HG03342 (cell line): ENCODE results near the gene TANC2.

Experiments
- ATAC-seq: cut with Tn5 transposase; IDR thresholded peaks from one replicate; pipeline ENCODE4 v1.9.1; 2021; ENCODE audit warnings: mild to moderate bottlenecking, moderate library complexity; ENCODE audit not compliant: unreplicated experiment

Gene TANC2

DNA sequence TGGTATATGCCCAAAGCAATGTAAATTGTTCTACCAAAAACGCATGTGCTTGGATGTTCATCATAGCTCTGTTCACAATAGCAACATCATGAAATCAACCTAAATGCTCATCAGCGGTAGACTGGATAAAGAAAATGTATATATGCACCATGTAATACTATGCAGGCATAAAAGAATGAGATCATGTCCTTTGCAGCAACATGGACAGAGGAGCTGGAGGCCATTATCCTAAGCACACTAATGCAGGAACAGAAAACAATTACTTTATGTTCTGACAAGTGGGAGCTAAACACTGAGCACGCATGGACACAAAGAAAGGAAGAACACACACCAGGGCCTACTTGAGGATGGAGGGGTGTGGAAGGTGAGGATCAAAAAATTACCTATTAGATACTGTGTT is 33.7 kb downstream of the TANC2 start:
- no peak for ATAC-seq

DNA sequence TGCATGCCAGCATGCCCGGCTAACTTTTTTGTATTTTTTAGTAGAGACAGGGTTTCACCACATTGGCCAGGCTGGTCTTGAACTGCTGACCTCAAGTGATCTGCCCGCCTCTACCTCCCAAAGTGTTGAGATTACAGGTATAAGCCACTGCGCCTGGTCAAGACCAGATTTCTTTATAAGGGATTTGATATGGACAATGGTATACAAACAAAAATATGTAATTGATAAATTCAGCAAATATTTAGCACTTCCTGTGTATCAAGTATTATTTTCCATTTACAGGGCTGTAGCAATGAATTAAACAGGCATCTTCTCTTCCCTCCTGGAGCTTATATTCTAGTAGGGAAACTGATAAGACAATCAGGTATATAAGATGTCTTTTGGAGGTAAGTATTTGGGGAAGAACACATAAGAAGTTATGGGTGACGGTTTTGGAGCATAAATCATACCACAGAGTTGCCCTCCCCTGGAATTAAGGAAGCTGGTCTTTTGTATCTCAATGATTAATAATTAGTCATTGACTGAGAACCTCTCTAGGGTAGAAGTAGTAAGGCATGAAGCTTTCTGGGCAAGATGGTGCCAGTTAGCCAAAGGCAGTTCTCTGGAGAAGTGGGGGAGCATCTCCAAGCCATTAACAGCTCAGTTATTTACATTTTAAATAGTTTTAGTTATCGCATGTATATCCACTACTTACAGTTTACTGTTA is 35.8 kb downstream of the TANC2 start:
- no peak for ATAC-seq

DNA sequence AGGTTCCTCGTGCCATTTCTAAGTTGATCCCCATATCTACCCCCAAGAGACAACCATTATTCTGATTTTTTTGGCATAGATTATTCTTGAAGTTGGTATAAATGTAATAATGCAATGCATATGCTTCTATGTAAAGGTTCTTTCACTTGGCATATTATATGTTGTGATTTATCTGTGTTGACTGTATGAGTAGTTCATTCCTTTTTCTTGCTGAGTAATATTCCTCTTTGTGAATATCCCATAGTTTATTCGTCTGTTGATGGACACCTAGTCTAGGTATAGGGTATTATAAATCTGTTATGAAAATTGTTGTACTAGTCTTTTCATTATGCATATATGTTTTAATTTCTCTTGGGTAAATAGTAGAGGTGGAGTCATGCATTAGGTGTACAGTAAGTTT is 36.6 kb downstream of the TANC2 start:
- ATAC-seq = no peak

DNA sequence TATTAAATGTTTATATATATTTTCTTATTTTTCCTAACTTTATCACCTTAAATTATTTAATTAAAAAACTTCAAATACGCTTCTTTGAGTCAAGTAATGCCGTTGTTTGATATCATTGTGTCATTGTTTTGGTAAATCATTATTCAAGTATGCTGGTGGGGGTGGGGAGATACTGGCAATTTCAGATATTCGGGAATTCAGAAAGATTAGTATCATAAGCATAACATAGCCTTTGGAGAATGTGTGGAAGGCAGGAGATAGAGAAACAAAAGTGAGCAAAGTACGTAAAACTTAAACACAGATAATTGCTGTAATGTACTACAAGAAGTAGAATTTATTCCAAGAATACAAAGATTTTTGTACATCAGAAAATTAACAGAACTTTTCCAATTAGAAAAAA is 49.8 kb downstream of the TANC2 start:
- ATAC-seq = no peak
